ENCODE measurements around the gene CDK17.

- TF ChIP-seq CTCF (conservative IDR thresholded peaks at IDR 0.05 in 1 of 2, IDR thresholded peaks at IDR 0.05 in 1 of 2; ENCODE audit: low read depth in 1 of 2, low read length in 2 of 2), result no peak
- no peak for TF ChIP-seq EZH2 (IDR thresholded peaks at IDR 0.05; ENCODE audit: low read length, missing control alignments)
Observed at GRCh38 chr12:96365604-96366380, 34.4 kb downstream of the CDK17 start.

Data from fibroblast of lung (primary cell).